ENCODE results near the gene CHADL. TPM values are rescaled to one million over a fixed set of nuclear protein-coding genes. Genes with fewer than 3 reads are reported as not detected.

Gene CHADL
- total and polyA plus RNA-seq, 2 of the 4 experiments (the other 2 are of a cell fraction) = 0.18 to 0.53 TPM

DNA sequence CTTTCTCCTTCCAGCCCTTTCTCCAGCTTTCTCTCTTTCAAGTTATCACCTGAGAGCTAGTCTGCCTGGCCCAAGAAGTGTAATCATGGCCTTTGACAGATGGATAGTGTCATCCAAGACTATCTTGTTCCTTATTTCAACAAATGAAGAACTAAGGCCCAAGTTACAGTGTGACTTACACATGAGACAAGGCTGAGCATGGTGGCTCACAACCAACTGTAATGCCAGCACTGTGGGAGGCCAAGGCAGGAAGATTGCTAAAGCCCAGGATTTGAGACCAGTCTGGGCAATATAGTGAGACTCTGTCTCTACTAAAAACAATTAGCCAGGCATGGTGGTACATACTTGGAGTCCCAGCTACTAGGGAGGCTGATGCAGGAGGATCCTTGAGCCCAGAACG, 48.9 kb upstream of the CHADL start:
- H2BK120ac ChIP-seq (ENCODE audit: low read depth, low read length) = peak overlapping the region; percentile 100
- peak overlapping the region; percentile 98 for H4K5ac ChIP-seq (ENCODE audit: low read depth, low read length)
- peak overlapping the region; percentile 100 for H3K23ac ChIP-seq (ENCODE audit: low read depth, low read length)
- H2AK9ac ChIP-seq (replicated peaks; ENCODE audit: low read depth, low read length, poor library complexity) = peak overlapping the region; percentile 92
- H3K36me3 ChIP-seq (ENCODE audit: control insufficient read depth, insufficient read depth, low read length) = peaks cover 2% of the 10 kb centered on the region
- dilution Hi-C loops (cut with HindIII; ENCODE audit: low sequenced_read_pairs, unreplicated experiment) (no loop called here), in situ Hi-C loops (cut with MboI; ENCODE audit: low sequenced_read_pairs) (no loop called here), intact Hi-C loops (cut with micrococcal nuclease) (no loop called here)
- BruUV-seq (replicated peaks) = no TSS peak
- POLR2A ChIA-PET (ENCODE audit: unreplicated experiment) = no interaction called here
- no peaks in the 10 kb centered on the region for H3K9me3 ChIP-seq (ENCODE audit: control insufficient read depth, insufficient read depth, low read length)
- no peak overlapping the region for H3K4me2 ChIP-seq (ENCODE audit: low read depth, low read length)
- CTCF ChIA-PET = no interaction called here
- H3K56ac ChIP-seq (ENCODE audit: extremely low read depth, insufficient read depth, low read length) = peak overlapping the region; percentile 72
- peak overlapping the region; percentile 100 for H3K4ac ChIP-seq (ENCODE audit: low read depth, low read length)
- no peak for ATAC-seq (ENCODE audit: low read depth)
- TF ChIP-seq FOS (IDR thresholded peaks at IDR 0.05; ENCODE audit: low read depth, low read length) (no peak), CHD1 (IDR thresholded peaks at IDR 0.05; ENCODE audit: low read depth, low read length) (no peak), SMC3 (IDR thresholded peaks at IDR 0.05; ENCODE audit: low read depth, low read length) (no peak), BHLHE40 (IDR thresholded peaks at IDR 0.05; ENCODE audit: low read depth, low read length) (no peak), POLR2A (IDR thresholded peaks at IDR 0.05; ENCODE audit: low read depth, low read length) (no peak), MXI1 (IDR thresholded peaks at IDR 0.05; ENCODE audit: borderline replicate concordance, low read depth, low read length) (no peak), RFX5 (IDR thresholded peaks at IDR 0.05; ENCODE audit: low read depth, low read length) (no peak), MAZ (IDR thresholded peaks at IDR 0.05; ENCODE audit: borderline replicate concordance, low read depth, low read length) (no peak), CEBPB (IDR thresholded peaks at IDR 0.05; ENCODE audit: low read depth, low read length) (no peak), MAFK (IDR thresholded peaks at IDR 0.05; ENCODE audit: low read depth, low read length) (no peak), RAD21 (IDR thresholded peaks at IDR 0.05; ENCODE audit: low read length) (no peak), RCOR1 (IDR thresholded peaks at IDR 0.05; ENCODE audit: insufficient replicate concordance, low read length) (no peak)
- TF ChIP-seq, protein P1, sequence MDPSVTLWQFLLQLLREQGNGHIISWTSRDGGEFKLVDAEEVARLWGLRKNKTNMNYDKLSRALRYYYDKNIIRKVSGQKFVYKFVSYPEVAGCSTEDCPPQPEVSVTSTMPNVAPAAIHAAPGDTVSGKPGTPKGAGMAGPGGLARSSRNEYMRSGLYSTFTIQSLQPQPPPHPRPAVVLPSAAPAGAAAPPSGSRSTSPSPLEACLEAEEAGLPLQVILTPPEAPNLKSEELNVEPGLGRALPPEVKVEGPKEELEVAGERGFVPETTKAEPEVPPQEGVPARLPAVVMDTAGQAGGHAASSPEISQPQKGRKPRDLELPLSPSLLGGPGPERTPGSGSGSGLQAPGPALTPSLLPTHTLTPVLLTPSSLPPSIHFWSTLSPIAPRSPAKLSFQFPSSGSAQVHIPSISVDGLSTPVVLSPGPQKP (IDR thresholded peaks at IDR 0.05; ENCODE audit: borderline replicate concordance, low read depth, low read length) = no peak
- TF ChIP-seq, protein P2, sequence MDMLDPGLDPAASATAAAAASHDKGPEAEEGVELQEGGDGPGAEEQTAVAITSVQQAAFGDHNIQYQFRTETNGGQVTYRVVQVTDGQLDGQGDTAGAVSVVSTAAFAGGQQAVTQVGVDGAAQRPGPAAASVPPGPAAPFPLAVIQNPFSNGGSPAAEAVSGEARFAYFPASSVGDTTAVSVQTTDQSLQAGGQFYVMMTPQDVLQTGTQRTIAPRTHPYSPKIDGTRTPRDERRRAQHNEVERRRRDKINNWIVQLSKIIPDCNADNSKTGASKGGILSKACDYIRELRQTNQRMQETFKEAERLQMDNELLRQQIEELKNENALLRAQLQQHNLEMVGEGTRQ (IDR thresholded peaks at IDR 0.05; ENCODE audit: low read depth, low read length) = no peak
- TF ChIP-seq, protein P3, sequence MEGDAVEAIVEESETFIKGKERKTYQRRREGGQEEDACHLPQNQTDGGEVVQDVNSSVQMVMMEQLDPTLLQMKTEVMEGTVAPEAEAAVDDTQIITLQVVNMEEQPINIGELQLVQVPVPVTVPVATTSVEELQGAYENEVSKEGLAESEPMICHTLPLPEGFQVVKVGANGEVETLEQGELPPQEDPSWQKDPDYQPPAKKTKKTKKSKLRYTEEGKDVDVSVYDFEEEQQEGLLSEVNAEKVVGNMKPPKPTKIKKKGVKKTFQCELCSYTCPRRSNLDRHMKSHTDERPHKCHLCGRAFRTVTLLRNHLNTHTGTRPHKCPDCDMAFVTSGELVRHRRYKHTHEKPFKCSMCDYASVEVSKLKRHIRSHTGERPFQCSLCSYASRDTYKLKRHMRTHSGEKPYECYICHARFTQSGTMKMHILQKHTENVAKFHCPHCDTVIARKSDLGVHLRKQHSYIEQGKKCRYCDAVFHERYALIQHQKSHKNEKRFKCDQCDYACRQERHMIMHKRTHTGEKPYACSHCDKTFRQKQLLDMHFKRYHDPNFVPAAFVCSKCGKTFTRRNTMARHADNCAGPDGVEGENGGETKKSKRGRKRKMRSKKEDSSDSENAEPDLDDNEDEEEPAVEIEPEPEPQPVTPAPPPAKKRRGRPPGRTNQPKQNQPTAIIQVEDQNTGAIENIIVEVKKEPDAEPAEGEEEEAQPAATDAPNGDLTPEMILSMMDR (conservative IDR thresholded peaks at IDR 0.05; ENCODE audit: low read depth, low read length) = no peak
- peak overlapping the region; percentile 96 to 99 for H4K8ac ChIP-seq (ENCODE audit: low read depth in 2 of 2, low read length in 2 of 2)
- peak overlapping the region; percentile 97 for H3K18ac ChIP-seq (ENCODE audit: low read depth, low read length)
- H4K20me1 ChIP-seq (ENCODE audit: insufficient read depth, low read length) = no peaks in the 10 kb centered on the region
- H3K79me1 ChIP-seq (ENCODE audit: low read depth in 1 of 2, low read length in 2 of 2) = peaks cover 5 to 43% of the 10 kb centered on the region in 2 experiments; a peak in 3 of 4 replicates
- H2AFZ ChIP-seq (replicated peaks; ENCODE audit: low read length, poor library complexity) = no peak overlapping the region
- peak overlapping the region; percentile 30; the same call in 1 of the 2 replicates for H3K9ac ChIP-seq (ENCODE audit: low read depth, low read length)
- H3K27me3 ChIP-seq (ENCODE audit: control insufficient read depth, insufficient read depth, low read length) = no peaks in the 10 kb centered on the region
- peak overlapping the region; percentile 98 for H3K27ac ChIP-seq (ENCODE audit: insufficient read depth, low read length)
- H2BK15ac ChIP-seq (ENCODE audit: low read depth, low read length) = peak overlapping the region; percentile 93
- H2BK20ac ChIP-seq (ENCODE audit: low read depth, low read length) = peak overlapping the region; percentile 100
- H2AK5ac ChIP-seq (ENCODE audit: low read depth, low read length) = peak overlapping the region; percentile 99
- H3K4me3 ChIP-seq (ENCODE audit: insufficient read depth, low read depth, low read length) = no peak overlapping the region
- DNase-seq = no peak
- peaks cover 8% of the 10 kb centered on the region for H3K9me1 ChIP-seq (ENCODE audit: insufficient read depth, low read length)
- H4K91ac ChIP-seq (ENCODE audit: insufficient read depth, low read depth, low read length) = peak overlapping the region; percentile 99
- H3K14ac ChIP-seq (replicated peaks; ENCODE audit: low read depth, low read length) = peak overlapping the region; percentile 100
- H2BK5ac ChIP-seq (ENCODE audit: low read depth, low read length, poor library complexity, severe bottlenecking) = peak overlapping the region; percentile 100
- peaks cover 23% of the 10 kb centered on the region for H3K4me1 ChIP-seq (ENCODE audit: control insufficient read depth, insufficient read depth, low read length)
- 83% methylated on average over 1 of the region's 1 CpG; no CpG with 5 or more reads in 1 of the 2 experiments for WGBS, 2 experiments (ENCODE audit: extremely low coverage in 2 of 2, insufficient read length in 1 of 2)

All from IMR-90 (cell line).